Fibroblast of villous mesenchyme (primary cell): ENCODE data around the gene MGAT5B. TPM values are rescaled to one million over a fixed set of nuclear protein-coding genes. Genes with fewer than 3 reads are reported as not detected.

ENCODE experiments used
- DNase-seq: peaks from one replicate; pipeline ENCODE4 v3.0.0-alpha.2; 2010; ENCODE audit warnings: low read depth
- H3K4me3 ChIP-seq: 2 replicates; pipeline ENCODE4 v1.5.1; 2011; ENCODE audit warnings: low read depth, mild to moderate bottlenecking, low read length
- total RNA-seq: library from RNA; depleted of rRNA; stranded (reverse); fragments of >200 nt; gene quantifications from 2 replicates; pipeline ENCODE4 v1.2.3, GENCODE V29; 2012
- TF ChIP-seq, protein P1 (sequence below): IDR thresholded peaks from 2 replicates; pipeline ENCODE4 v1.5.1; 2012; ENCODE audit warnings: low read depth, mild to moderate bottlenecking, low read length; ENCODE audit not compliant: insufficient read depth

Gene MGAT5B
- total RNA-seq, 1 donor: 0.43 TPM

DNA sequence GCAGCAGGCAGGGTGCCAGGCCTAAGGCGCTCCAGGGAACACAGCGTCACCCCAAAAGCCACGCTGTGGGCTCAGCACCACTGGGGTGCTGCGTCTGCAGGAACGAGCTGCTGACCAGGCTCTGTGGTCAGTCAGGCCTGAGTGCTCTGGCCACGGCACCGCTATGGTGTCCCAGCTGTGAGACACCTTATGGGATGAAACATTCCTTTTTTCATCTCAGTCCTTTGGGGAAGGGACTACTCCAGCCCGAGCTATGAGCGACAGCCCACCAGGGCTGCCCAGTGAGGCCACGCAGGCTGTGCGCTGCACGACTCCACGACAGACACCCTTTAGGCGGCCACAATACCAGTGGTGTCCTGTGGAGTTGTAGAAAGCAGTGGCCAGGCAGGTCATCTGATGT, 11.1 kb downstream of the MGAT5B start:
- TF ChIP-seq, protein P1, sequence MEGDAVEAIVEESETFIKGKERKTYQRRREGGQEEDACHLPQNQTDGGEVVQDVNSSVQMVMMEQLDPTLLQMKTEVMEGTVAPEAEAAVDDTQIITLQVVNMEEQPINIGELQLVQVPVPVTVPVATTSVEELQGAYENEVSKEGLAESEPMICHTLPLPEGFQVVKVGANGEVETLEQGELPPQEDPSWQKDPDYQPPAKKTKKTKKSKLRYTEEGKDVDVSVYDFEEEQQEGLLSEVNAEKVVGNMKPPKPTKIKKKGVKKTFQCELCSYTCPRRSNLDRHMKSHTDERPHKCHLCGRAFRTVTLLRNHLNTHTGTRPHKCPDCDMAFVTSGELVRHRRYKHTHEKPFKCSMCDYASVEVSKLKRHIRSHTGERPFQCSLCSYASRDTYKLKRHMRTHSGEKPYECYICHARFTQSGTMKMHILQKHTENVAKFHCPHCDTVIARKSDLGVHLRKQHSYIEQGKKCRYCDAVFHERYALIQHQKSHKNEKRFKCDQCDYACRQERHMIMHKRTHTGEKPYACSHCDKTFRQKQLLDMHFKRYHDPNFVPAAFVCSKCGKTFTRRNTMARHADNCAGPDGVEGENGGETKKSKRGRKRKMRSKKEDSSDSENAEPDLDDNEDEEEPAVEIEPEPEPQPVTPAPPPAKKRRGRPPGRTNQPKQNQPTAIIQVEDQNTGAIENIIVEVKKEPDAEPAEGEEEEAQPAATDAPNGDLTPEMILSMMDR: no peak
- DNase-seq: no peak
- no peak overlapping the region for H3K4me3 ChIP-seq

DNA sequence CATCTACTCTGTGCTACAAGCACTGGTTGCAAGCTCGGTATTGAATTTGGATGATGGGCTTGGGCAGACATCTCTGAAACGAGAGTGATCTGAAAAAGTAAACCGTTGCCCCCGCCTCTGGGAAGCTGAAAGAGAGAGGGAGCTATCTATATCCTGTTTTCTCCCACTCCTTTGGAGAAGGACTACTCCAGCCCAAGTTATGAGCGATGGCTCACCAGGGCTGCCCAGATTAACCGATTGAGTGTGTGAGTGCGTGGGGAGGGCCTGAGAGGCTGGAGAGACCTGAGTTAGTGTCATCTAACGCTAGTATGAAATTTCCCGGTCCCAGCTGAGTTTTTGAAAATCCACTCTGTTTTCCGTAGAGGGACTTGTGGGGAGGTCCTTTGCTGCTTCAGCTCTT, 11.5 kb downstream of the MGAT5B start:
- TF ChIP-seq, protein P1: no peak
- no peak overlapping the region for H3K4me3 ChIP-seq
- no peak for DNase-seq

DNA sequence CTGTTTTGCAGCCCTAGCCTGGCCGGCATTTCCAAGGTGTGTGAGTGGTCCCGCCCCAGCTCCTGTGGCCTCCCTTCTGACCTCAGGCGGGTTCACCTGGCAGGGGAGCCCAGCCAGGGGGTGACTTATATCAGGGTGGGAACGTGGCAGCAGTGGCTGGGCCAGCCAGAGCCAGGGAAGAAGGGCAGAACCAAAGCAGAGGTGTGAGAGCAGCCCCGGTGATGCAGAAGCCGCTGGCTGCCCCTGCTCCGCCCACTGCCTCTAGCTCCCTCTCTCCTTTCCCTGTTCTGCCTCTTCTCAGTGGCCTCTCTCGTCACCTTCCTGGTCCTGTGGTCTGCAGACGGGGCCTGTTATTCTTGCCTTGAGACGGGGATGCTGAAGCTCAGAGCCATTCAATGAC, 12.1 kb downstream of the MGAT5B start:
- no peak overlapping the region for H3K4me3 ChIP-seq
- TF ChIP-seq, protein P1: no peak
- DNase-seq: no peak

DNA sequence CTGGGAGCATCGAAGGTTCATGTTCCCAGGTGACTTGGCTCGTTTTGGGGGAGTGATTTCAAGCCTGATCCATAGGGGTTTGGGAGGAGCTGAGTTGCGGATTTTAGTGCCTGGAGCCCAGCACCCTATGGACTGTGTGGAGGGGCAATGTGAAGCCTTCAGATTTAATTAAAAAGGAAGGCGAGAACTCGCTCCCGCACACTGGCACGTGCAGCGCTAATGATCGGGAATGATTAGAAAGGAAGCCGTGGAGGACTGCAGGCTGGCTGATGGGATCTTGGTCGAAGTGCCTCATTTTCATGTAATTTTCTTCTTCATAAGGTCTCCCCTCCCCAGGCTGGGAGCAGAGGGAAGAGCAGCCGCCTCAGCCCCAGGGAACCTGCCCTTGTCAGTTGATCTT, 12.8 kb downstream of the MGAT5B start:
- TF ChIP-seq, protein P1: no peak
- H3K4me3 ChIP-seq: no peak overlapping the region
- no peak for DNase-seq

DNA sequence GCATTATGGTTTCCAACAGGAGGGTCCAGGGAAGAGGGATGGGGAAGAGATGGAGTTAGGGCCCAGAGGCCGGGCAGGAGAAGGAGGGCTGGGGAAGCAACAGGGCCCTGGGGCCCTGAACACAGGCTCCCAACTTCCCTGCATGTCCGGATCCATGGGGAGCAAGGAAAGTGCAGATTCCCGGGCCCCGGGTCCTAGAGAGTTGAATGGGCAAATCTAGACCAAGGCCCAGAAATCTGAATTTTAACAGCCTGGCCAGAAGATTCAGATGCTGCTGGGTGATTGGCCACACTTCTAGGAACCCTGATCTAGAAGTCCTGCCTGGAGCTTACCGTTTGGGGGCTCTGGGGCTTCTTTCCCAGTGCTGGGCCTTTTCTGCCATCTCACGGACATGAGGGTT, 13.2 kb downstream of the MGAT5B start:
- DNase-seq: no peak
- TF ChIP-seq, protein P1: no peak
- H3K4me3 ChIP-seq: no peak overlapping the region

DNA sequence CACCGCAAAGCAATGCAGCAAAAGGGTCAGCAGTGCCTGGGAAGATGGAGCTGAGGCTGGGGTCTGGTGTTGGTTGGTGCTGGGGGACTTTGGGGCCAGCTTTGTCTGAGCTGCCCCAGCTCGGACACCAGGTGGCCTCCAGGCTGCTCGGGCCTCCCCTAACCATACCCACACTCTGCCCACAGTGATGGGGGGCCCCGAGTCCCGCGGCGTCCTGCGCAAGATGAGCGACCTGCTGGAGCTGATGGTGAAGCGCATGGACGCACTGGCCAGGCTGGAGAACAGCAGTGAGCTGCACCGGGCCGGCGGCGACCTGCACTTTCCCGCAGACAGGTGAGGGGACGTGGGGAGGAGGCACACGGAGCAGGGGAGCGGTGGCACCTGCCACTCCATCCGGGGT, 13.8 kb downstream of the MGAT5B start:
- TF ChIP-seq, protein P1: no peak
- no peak for DNase-seq
- H3K4me3 ChIP-seq: no peak overlapping the region

DNA sequence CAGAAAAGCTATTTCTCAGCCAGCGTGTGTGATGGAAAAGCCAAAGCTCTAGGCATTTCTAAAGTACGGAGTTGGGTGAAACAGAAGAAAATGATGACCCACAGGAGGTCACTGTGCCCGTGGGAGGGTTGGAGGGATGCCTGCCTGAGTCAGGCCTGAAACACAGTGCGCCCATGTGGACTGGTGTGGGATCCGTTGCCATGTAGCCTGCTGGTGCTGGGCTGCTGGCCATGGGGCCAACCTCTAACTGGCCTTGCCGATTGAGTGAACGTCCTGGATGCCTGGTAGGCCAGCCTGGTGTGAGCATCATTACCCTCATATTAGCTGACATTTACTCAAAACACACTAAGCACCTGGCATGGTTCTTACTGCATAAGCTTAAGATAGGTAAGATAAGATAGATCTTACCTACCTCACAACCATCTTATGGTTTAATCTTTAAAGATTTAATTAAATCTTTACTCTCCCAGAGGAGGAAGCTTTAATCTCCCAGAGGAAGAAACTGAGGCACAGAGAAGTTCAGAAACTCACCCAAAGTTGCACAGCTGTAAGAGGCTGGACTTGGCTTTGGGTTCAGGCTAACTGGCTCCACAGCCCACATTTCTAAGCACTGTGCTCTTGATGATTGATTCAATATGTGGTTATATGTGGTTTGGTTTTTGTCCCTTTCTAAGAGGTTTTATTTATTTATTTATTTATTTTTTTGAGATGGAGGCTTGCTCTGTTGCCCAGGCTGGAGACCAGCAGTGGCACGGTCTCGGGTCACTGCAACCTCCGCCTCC, 15.7 kb downstream of the MGAT5B start:
- TF ChIP-seq, protein P1: no peak
- DNase-seq: no peak
- H3K4me3 ChIP-seq: no peak overlapping the region
